Upper lobe of right lung (tissue), 1 donor: Measurements from ENCODE around the gene RUNDC1. TPM values are rescaled to one million over a fixed set of nuclear protein-coding genes. Genes with fewer than 3 reads are reported as not detected.

ENCODE experiments used
- ATAC-seq: fragments of 200-7000 bp; cut with Tn5 transposase; one replicate; pipeline ENCODE4 v1.9.1; 2020; ENCODE audit warnings: mild to moderate bottlenecking, moderate library complexity
- DNase-seq: peaks from one replicate; pipeline ENCODE4 v3.0.0-alpha.2; 2020
- H3K27ac ChIP-seq: fragments of 200-600 bp; one replicate; pipeline ENCODE4 v1.8.0; 2022
- H3K27me3 ChIP-seq: fragments of 200-600 bp; one replicate; pipeline ENCODE4 v1.8.0; 2022; ENCODE audit warnings: mild to moderate bottlenecking
- H3K36me3 ChIP-seq: fragments of 200-600 bp; one replicate; pipeline ENCODE4 v1.8.0; 2022
- H3K4me1 ChIP-seq: fragments of 200-600 bp; one replicate; pipeline ENCODE4 v1.8.0; 2022
- H3K4me3 ChIP-seq: fragments of 200-600 bp; one replicate; pipeline ENCODE4 v1.8.0; 2022; ENCODE audit warnings: mild to moderate bottlenecking
- H3K9me3 ChIP-seq: fragments of 200-600 bp; one replicate; pipeline ENCODE4 v1.8.0; 2022
- CTCF ChIP-seq: fragments of 200-600 bp; IDR thresholded peaks from one replicate; pipeline ENCODE4 v1.8.0; 2022; ENCODE audit warnings: antibody characterized with exemption
- intact Hi-C: fragments of 100-400 bp; cut with DNase I; formaldehyde crosslinking; loops from one replicate; pipeline ENCODE4 v1.11.0; 2022
- total RNA-seq: library from RNA; stranded (reverse); fragmentation: NEBNext Ultra II Directional; extraction: Animal tissue kit (Norgen Biotek cat#: 25700); gene quantifications from one replicate; pipeline ENCODE4 v1.2.1, GENCODE V29; 2021
- donor health status: DM: no; HTN: yes; CAD: no; lungs with severe emphysema.

RUNDC1 gene
- total RNA-seq, 1 donor from 2014 or later: 14.4 TPM

DNA sequence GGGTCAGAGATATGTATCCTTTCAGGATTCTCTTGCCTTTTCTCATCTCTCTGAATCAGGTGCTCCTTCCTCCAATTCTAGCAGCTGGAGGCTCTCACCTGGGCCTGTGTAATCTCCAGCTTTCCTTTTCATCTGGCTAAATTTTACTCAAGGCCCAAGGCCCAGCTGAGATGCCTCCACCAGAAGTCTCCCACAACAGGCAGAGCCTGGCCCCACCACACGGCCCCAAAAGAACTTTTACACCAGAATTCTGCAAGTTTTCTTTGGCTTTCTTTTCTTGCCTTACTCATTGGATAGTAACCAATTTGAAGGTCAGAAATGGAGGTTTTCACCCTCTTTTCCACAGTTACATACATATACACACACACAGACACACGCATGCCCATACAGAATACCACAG lies 59.3 kb downstream of the RUNDC1 start:
- Histone ChIP-seq H3K36me3 (no peaks in the 10 kb centered on the region), H3K27me3 (no peaks in the 10 kb centered on the region), H3K9me3 (no peaks in the 10 kb centered on the region), H3K4me3 (no peak overlapping the region), H3K4me1 (no peaks in the 10 kb centered on the region), H3K27ac (no peak overlapping the region)
- no peak for TF ChIP-seq CTCF
- no peak for ATAC-seq
- DNase-seq: no peak
- intact Hi-C loops: no loop called here

DNA sequence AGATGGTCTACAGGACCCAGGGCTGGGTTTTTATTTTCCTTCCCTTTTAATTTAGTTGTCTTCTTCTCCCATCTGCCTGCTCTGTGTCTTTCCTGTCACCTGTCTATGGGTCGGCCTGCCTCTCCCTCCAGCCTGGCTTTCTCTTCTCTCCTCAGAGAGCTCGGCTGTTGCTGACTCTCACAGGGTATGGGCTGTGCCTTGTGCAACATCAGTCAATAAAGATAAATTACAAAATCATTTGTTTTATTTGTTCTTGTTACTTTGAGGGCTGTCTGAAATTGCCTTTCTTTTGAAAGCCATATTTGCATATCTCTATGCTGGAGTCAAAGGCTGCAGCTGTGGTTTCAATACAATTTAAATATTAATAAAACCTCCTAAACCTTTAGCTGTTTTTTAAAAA lies 60.3 kb downstream of the RUNDC1 start:
- intact Hi-C loops: no loop called here
- Histone ChIP-seq H3K4me3 (no peak overlapping the region), H3K36me3 (no peaks in the 10 kb centered on the region), H3K9me3 (no peaks in the 10 kb centered on the region), H3K27ac (no peak overlapping the region), H3K4me1 (no peaks in the 10 kb centered on the region), H3K27me3 (no peaks in the 10 kb centered on the region)
- DNase-seq (no peak), ATAC-seq (peak; percentile 72)
- no peak for TF ChIP-seq CTCF

DNA sequence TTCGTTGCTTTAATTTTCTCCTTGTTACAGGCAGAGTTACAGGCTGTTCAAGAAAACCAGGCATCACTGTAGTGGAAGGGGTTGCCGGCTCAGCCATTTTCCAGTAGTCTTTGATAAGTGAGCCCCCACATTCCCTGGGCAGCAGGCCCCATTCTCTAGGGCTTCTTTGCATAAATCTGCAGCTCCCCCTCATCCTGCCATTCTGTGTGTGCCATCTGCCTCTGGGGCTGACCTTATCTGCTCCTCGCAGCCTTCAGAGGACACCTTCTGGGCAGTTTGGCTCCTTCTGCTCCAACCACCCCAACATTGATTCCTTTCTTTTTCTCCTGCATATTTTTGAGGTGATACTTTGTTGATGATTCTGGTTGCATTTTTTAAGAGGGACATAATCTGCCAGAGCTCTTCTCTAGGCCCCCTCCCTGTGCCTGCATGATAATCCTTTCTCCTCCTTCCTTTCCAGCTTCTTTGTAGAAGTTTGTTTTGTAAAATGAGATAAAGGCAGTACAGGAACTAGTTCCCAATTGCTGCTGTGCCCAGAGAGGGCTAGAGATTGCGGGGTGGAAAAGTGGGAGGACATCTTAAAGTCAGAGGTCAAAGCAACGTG lies 61.8 kb downstream of the RUNDC1 start:
- ATAC-seq (no peak), DNase-seq (no peak)
- Histone ChIP-seq H3K4me1 (no peaks in the 10 kb centered on the region), H3K36me3 (no peaks in the 10 kb centered on the region), H3K27ac (no peak overlapping the region), H3K4me3 (no peak overlapping the region), H3K9me3 (no peaks in the 10 kb centered on the region), H3K27me3 (no peaks in the 10 kb centered on the region)
- TF ChIP-seq CTCF: no peak
- intact Hi-C loops: no loop called here

Other genes with a start within 250 kb of the RUNDC1 start
- 58.4 TPM for gene EZH1, start 235.5 kb upstream of the RUNDC1 start, total RNA-seq
- gene RAMP2, start 219.3 kb upstream of the RUNDC1 start, total RNA-seq: 114 TPM
- gene VPS25, start 207.1 kb upstream of the RUNDC1 start, total RNA-seq: 42.3 TPM
- 0.38 TPM for gene WNK4, start 200.0 kb upstream of the RUNDC1 start, total RNA-seq
- 53.9 TPM for gene COA3, start 181.9 kb upstream of the RUNDC1 start, total RNA-seq
- gene CNTD1, start 181.7 kb upstream of the RUNDC1 start, total RNA-seq: 0.14 TPM
- gene BECN1, start 156.3 kb upstream of the RUNDC1 start, total RNA-seq: 66.7 TPM
- 89.4 TPM for gene PSME3, start 147.2 kb upstream of the RUNDC1 start, total RNA-seq
- gene AOC2, start 136.0 kb upstream of the RUNDC1 start, total RNA-seq: 2.0 TPM
- 235 TPM for gene AOC3, start 129.4 kb upstream of the RUNDC1 start, total RNA-seq
- not detected for gene G6PC1, start 79.8 kb upstream of the RUNDC1 start, total RNA-seq
- 35.0 TPM for gene AARSD1, start 16.1 kb upstream of the RUNDC1 start, total RNA-seq
- 0.38 TPM for gene PTGES3L, start 485 bp upstream of the RUNDC1 start, total RNA-seq
- gene RPL27, start 17.9 kb downstream of the RUNDC1 start, total RNA-seq: 752 TPM
- gene IFI35, start 26.2 kb downstream of the RUNDC1 start, total RNA-seq: 47.7 TPM
- gene VAT1, start 41.8 kb downstream of the RUNDC1 start, total RNA-seq: 267 TPM
- 0.78 TPM for gene RND2, start 44.7 kb downstream of the RUNDC1 start, total RNA-seq
- 4.0 TPM for gene BRCA1, start 144.8 kb downstream of the RUNDC1 start, total RNA-seq
- 80.4 TPM for gene NBR1, start 190.6 kb downstream of the RUNDC1 start, total RNA-seq
- gene TMEM106A, start 231.3 kb downstream of the RUNDC1 start, total RNA-seq: 14.2 TPM
- gene CCDC200, start 248.1 kb downstream of the RUNDC1 start, total RNA-seq: not detected